ENCODE results near the gene POU2F2. TPM values are rescaled to one million over a fixed set of nuclear protein-coding genes. Genes with fewer than 3 reads are reported as not detected.
"Not testable (repeated sequence)": the region's sequence is repeated elsewhere in the genome, so short reads cannot be mapped to it uniquely, and the experiment has no call there.

POU2F2 gene
- total RNA-seq, 1 donor from 2014 or later, result 5.3 TPM

DNA sequence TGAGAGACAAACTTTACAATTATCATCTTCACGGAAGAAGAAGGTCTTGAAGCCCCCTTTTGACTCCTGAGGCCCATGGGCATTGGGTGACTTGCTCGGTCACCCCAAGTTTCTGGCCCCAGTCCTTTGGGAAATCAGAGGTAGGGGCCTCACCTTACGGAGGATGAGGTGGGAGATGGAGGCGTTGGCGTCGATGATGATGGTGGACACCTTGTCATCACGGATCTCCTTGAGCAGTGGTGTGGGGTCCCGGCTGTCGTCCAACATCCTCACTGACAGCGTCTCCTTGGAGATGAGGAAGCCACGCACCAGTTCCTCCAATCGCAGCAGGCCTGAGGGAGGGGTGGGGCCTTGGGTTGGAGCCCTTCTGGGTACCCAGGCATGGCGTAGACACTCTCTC lies 73.0 kb downstream of the POU2F2 start:
- DNase-seq (ENCODE audit: low spot score), result no peak

DNA sequence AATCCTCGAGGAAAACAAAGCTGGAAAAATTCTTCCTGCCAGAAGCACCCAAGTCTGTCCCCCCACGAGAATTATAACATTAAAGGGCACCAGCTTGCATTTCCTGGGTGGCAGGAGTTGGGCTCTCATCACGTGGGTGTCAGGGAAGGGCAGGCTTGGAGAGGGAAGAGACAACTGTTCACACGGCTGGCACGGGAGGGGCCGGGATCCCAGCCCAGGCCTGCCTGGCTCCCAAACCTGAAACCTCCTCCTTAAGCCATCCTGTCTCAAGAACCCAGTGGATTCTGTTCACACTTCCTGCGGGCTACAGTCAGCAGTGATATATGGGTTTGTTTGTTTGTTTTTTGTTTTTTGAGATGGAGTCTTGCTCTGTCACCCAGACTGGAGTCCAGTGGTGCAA lies 74.4 kb downstream of the POU2F2 start:
- DNase-seq (ENCODE audit: low spot score), result no peak

DNA sequence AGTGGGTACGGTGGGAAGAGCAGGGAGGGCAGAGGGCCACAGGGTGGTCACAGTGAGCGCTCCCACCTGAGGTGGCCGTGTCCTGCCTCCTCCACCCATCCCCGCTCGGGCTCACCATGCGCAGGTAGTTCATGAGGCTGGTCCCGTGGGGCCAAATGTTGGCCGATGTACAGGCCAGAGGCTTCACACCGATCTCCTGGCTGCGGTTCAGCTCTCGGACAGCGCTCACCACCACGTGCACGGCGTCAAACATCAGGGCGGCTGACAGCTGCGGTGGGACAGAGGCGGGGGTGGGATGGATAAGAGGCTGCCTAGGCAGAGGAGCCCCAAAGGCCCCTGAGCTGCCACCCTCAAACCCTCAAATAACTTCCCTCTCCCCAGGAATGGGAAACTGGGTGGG lies 78.0 kb downstream of the POU2F2 start:
- DNase-seq (ENCODE audit: low spot score), result no peak

DNA sequence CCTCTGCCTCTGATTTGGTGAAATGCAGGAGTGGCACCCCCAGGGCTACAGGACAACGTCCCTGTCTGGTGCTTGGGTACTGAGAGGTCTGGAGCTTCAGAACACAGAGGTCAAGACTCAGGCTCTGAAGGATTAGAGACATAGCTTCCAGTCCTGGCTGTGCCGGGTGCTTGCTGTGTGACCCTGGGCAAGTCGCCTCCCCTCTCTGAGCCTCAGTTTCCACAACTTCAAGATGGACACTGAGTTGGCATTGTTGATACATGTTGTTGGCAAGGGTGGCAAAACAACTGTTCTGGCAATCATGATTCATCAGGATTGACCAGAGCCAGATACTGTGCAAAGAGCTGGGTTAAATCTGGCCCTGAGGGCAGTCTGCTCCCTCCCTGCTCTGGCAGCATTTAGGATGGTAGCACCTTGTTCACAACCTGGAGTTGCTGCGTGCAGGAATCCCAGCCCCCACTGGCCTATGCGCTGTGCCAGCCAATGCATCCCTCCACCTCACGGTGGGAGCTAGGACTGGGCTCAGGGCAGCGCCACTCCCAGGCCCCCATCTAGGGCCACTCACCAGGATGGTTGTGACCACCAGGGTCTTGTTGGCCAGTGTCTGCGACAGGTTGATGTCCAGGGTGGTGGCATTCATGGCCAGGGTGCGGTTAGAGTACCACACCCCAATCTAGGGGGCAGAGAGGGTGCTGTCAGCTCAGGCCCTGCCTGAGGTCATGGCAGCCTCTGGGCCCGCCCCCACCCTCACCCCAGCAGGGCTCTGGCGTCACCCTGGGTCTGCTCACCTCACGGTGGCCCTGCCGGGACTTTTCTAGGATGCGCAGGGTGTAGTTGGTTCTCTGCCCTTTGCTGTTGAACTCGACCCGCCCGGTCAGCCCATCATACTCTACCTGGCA lies 79.0 kb downstream of the POU2F2 start:
- no peak for DNase-seq (ENCODE audit: low spot score)

DNA sequence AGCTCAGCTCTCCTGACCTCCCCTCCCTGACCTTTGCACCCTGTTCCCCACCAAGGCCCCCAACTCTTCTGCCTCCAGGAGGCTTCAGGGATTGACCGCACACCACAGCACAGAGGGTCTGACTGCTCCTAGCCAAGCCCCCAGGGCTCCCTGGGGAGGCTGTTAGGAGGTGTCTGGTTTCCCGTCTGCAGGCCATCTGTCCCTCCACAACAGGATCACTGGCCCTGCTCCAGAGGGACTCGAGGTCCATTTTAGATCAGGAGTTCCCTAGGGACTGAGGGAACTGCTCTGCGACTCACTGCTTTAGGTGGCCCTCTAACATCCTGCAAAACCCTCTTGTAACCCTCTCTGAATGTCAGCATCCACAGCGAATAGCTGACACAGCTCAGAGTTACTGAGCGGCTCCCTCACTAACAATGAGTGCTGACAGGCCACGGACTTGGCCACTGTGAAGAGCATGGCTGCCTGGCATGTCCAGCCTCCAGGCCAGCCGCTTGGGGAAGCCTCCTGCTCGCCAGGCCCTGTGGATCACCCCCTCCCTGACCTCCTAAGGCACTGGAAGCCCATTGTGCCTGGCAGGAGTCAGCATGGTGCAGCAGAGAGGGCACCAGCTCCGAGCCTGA lies 79.9 kb downstream of the POU2F2 start:
- DNase-seq (ENCODE audit: low spot score), result no peak

DNA sequence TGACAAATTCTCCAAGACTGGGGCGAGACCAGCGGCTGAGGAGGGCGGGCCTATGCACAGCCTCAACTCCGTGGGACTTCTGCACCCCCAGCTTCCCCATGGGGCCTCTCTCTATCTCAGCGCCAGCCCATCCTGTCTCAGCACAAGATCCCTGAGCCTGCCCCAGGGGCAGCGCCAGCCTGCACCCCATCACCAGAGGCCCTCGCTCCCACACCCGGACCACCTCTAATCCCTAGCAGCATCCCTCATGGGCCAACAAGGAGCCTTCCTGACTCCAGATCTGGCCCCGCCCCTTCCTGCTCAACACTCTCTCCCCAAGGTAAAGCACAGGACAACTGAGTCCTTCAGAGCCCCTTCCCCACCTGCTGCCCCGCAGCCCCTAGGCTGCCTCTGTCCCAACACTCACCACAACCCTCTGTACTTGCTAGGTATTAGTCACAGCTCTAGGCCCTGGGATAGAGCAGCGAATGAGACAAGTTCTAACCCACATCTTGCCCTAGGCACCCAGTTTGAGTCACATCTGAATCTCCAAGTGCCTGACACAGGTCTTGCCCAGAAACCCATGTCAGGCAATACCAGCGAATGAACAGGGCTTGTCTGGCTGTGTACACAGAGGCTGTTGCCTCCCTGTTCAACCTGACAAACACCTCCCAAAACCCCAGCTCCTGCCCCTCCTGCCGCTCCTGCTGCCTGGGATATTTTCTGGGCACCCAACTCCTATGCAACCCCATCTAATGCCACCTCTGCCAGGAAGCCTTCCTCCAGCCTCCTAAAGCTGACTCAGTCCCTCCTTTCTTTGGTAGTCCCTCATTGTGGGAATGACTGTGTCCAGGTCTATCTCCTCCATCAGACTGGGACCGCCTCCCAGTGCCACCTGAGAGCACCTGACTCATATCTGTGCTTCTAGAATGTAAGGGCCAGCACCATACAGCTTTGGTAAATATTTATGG lies 80.8 kb downstream of the POU2F2 start:
- no peak for DNase-seq (ENCODE audit: low spot score)

DNA sequence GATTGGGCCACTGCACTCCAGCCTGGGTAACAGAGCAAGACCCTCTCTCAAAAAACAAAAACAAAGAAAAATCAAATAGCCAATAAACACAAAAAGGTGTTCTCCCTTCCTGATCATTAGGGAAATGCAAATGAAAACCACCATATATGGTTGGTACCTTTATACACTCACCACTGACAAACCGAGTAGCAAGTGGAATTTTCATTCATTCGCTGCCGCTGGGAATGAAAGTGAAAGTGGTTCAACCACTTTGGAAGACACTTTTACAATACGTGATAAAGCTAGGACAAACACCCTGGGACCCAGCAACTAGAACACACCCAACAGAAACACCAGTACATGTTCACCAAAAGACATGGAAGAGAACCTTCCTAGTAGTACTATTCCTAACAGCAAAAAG lies 83.3 kb downstream of the POU2F2 start:
- no peak for DNase-seq (ENCODE audit: low spot score)

DNA sequence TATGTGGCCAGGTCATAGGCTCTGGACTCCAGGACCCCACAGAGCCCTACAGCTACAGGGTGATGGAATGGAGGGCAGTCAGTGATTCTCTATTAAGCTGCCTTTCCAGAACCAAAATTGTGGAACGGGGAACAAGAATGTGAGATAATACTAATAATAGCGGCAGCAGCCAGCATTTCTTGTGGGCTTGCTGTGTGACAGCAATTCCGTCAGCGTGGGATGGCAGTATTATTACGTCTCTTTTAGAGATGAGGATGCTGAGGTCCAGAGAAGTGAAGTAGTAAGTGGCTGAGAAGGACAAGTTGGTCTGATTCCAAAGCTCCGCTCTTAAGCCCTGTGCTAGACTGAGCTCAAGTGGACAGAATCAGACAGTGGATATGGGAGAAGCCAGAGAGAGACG lies 86.7 kb downstream of the POU2F2 start:
- no peak for DNase-seq (ENCODE audit: low spot score)

DNA sequence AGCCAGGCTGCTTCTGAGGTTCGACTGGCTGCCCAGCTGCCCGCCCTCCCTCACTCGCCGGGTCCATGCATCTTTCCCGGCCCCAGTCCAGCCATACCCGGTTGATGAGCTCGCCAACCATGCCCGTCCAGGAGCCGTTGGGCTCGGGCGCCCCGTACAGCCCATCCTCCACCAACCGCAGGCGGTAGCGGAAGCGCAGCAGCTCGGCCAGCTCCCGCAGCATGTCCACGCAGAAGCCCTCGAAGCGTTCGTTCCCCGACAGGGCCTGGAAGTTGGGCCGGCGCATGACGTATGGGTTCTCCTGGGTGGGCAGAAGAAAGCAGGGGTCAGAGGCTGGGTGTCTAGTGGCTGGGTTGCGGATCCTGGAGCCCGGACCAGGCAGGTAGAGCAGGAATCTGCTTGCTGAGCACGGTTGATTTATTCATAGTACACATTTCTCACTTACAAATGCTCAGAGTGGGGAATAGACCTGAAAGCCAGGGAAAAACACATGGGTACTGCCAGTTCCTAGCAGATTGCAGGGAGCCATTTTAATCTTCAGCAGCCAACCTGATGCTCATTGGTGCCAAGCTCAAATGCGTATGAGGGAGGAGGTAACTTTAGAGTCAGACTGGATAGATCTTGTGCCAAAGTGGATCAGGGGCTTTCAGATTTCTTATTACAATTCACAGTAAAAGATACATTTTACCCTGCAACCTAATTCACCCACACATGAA lies 89.6 kb downstream of the POU2F2 start:
- no peak for DNase-seq (ENCODE audit: low spot score)

DNA sequence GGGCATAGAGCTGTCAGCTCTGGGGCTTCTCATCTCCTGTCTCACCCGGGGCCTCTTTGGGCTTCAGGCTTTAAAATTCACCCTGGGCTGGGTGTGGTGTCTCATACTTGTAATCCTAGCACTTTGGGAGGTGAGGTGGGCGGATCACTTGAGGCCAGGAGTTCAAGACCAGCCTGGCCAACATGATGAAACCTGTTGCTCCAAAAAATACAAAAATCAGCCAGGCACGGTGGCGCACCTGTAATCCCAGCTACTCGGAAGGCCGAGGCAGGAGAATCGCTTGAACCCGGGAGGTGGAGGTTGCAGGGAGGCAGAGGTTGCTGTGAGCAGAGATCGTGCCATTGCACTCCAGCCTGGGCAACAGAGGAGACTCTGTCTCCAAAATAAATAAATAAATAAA lies 91.8 kb downstream of the POU2F2 start:
- DNase-seq (ENCODE audit: low spot score), result not testable (repeated sequence)

DNA sequence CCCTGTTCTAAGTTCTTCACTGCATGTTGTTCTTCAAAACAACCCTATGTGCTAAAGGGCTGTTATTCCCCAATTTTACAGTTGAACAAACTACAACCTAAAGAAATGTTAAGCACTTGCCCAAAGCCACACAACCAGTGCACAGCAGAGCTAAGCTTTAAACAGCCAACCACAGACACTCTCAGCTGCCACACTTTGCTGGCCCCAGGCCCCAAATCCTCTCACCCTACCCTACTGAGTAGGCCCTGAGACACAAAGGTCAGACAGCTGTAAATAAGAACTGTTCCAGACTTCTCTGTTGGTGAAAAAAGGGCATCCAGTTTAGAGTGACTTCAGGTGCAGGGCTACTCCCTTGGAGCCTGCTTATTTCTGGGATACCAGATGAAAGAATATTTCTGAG lies 92.2 kb downstream of the POU2F2 start:
- DNase-seq (ENCODE audit: low spot score), result no peak

DNA sequence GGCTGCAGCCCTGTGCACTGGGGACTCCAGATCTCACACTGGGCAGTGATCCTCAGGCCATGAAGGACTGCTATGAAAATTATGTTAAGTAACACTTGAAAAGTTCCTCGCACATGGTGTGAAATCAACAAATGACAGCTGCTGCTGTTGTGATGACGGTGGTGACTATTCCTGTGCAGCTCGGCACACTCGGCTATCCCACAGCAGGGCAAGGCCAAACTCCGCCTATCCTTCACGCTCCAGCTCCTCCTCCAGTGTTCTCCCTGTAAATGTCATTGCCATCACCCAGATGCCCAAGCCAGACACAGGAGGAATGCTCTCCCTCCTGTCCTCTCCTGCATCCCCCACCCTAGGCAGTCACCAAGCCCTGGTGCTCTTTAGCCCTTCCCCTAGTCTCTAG lies 93.6 kb downstream of the POU2F2 start:
- no peak for DNase-seq (ENCODE audit: low spot score)

DNA sequence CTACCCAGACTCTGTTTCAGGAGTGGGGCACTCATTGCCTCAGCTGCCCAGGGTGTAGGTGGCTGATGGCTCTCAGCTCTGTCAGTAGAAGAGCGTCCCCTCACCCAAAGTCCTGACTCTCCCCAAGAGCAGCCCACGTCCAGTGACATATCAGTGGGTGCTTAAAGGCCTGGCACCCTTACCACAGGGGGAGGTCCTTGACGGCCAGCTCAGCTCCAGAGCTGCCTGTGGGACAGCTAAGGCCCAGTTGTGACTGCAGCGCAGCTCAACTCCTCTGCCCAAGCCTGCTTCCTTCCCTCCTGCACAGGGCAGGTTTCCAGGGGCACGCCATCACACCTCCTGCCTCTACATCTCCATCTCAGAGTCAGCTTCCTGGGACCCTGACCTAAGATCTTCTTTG lies 94.6 kb downstream of the POU2F2 start:
- no peak for DNase-seq (ENCODE audit: low spot score)

Other genes starting within 250 kb of the POU2F2 start
- 120 TPM for gene ARHGEF1, start 249.3 kb downstream of the POU2F2 start, total RNA-seq
- 0.36 TPM for gene ERFL, start 204.0 kb downstream of the POU2F2 start, total RNA-seq
- 87.1 TPM for gene RABAC1, start 173.1 kb downstream of the POU2F2 start, total RNA-seq
- 0.52 TPM for gene ATP1A3, start 138.2 kb downstream of the POU2F2 start, total RNA-seq
- gene GRIK5, start 62.2 kb downstream of the POU2F2 start, total RNA-seq, result 6.9 TPM
- gene ZNF574, start 56.3 kb downstream of the POU2F2 start, total RNA-seq, result 18.7 TPM
- 24.7 TPM for gene DEDD2, start 85.2 kb upstream of the POU2F2 start, total RNA-seq
- 13.2 TPM for gene ZNF526, start 87.9 kb upstream of the POU2F2 start, total RNA-seq
- gene GSK3A, start 110.2 kb upstream of the POU2F2 start, total RNA-seq, result 36.4 TPM
- gene ERF, start 122.7 kb upstream of the POU2F2 start, total RNA-seq, result 47.4 TPM
- 83.4 TPM for gene CIC, start 136.8 kb upstream of the POU2F2 start, total RNA-seq
- 1.6 TPM for gene PRR19, start 169.7 kb upstream of the POU2F2 start, total RNA-seq
- gene PAFAH1B3, start 170.2 kb upstream of the POU2F2 start, total RNA-seq, result 19.8 TPM
- gene TMEM145, start 180.9 kb upstream of the POU2F2 start, total RNA-seq, result 1.4 TPM
- gene MEGF8, start 193.2 kb upstream of the POU2F2 start, total RNA-seq, result 22.0 TPM